Dedifferentiated amniotic fluid mesenchymal stem cell (primary cell): ENCODE results near the gene PXMP4.
"Not testable (repeated sequence)": the region's sequence is repeated elsewhere in the genome, so short reads cannot be mapped to it uniquely, and the experiment has no call there.

ENCODE experiments used
- DNase-seq: peaks from one replicate; pipeline ENCODE4 v3.0.0-alpha.2; 2016; ENCODE audit errors: extremely low spot score

Gene PXMP4

DNA sequence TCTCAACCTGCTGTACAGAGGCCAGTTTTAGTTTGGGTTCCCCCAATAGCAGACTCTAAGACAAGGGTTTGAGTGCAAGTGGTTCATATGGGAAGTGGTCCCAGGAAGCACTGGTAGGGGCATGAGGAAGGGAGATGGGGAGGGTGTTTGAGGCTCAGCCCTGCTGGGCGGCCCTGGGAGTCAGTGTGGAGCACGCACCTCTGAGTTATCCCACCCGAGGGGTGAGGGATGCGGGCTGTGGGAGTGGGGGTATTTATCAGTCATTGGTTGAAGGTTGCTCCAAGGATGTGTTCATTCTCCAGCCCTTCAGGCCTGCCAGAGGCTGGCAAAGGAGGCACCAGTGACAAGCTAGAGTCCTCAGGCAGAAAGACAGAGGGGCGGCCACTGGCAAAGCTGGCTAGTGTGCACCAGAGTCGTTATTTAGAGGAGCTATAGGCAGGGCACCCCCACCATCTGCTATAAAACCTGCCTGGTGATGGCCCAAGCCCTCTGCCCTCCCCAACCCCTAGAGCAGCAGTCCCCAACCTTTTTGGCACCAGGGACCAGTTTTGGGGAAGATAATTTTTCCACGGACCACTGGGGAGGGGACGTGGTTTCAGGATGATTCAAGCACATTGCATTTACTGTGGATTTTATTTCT is 16.5 kb downstream of the PXMP4 start:
- DNase-seq, result no peak

DNA sequence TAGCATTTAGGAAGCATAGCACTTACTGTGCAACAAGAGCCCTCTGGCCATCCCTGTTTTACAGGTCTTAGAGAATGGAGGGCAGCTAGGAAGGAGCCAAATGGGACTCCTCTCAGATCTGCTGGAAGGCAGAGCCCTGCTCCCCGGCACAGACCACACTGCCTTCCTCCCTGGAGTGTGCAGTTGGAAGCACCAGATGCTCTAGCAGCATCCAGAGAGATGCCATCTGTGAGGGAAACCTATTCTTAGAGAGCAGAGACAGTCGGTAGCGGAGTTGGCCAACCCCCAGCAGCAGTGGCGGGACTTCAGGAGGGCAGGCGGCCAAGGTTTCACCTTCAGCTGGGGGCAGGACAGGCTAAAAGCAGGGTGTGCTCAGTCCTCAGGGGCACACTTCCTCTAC is 17.2 kb downstream of the PXMP4 start:
- no peak for DNase-seq

DNA sequence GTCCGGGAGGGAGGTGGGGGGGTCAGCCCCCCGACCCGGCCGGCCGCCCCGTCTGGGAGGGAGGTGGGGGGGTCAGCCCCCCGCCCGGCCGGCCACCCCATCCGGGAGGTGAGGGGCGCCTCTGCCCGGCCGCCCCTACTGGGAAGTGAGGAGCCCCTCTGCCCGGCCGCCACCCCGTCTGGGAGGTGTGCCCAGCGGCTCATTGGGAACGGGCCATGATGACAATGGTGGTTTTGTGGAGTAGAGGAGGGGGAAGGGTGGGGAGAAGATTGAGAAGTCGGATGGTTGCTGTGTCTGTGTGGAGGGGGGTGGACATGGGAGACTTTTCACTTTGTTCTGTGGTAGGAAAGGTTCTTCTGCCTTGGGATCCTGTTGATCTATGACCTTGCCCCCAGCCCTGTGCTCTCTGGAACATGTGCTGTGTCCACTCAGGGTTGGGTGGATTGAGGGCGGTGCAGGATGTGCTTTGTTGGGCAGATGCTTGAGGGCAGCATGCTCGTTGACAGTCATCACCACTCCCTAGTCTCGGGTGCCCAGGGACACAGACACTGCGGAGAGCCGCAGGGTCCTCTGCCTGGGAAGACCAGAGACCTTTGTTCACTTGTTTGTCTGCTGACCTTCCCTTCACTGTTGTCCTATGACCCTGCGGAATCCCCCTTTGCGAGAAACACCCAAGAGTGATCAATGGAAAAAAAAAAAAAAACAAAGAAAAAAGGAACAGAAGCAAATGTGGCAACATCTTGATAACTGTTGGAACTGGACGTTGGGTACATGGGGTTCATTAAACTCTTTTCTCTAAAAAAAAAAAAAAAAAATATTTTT is 18.3 kb downstream of the PXMP4 start:
- no peak for DNase-seq

- not testable (repeated sequence) for DNase-seq
These were observed 19.2 kb downstream of the PXMP4 start for GRCh38 chr20:33700696-33701441.

DNA sequence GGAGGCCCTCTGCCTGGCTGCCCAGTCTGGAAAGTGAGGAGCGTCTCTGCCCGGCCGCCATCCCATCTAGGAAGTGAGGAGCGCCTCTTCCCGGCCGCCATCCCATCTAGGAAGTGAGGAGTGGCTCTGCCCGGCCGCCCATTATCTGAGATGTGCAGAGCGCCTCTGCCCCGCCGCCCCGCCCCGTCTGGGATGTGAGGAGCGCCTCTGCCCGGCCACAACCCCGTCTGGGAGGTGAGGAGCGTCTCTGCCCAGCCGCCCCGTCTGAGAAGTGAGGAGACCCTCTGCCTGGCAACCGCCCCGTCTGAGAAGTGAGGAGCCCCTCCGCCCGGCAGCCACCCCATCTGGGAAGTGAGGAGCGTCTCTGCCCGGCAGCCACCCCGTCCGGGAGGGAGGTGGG is 21.1 kb downstream of the PXMP4 start:
- DNase-seq, result not testable (repeated sequence)

DNA sequence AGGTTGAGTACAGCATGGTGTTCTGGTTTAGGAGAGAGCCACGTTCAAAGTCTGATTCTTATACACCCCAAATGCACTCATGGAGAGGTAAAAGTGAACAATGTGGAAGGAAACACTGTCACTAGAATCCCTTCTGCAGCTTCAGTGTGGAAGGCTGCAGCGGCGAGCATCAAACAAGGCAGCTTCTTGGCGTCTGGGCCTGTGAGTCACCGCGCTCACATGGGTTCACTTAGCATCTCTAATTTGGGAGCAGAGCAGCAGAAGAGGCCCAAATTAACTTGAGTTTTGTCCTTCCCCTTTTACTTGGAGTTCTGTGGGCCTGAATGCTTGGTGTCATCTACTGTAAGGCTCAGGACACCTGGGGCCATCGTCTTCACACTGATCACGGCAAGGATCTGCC is 23.0 kb downstream of the PXMP4 start:
- DNase-seq, result peak; percentile 71

DNA sequence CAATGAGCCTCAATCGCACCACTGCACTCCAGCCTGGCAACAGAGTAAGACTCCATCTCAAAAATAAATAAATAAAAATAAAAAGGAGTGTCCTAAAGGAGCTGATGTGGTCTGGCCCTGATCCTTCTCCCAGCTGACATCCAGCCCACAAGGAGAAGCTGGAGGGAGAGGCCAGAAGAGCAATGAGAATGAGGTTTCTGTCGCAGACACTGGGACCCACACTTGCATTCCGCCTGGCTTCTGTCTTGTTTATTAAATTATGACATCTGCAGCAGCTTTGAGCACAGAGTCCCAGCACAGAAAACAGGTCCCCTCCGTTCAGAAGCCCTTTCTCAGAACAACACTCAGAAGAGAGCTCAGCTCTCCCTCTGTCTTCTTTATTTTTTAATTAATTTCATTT is 23.7 kb downstream of the PXMP4 start:
- DNase-seq, result no peak

- no peak for DNase-seq
These were observed 25.5 kb downstream of the PXMP4 start for GRCh38 chr20:33694639-33695012.

- DNase-seq, result no peak
These were observed 26.1 kb downstream of the PXMP4 start for GRCh38 chr20:33693741-33694638.

DNA sequence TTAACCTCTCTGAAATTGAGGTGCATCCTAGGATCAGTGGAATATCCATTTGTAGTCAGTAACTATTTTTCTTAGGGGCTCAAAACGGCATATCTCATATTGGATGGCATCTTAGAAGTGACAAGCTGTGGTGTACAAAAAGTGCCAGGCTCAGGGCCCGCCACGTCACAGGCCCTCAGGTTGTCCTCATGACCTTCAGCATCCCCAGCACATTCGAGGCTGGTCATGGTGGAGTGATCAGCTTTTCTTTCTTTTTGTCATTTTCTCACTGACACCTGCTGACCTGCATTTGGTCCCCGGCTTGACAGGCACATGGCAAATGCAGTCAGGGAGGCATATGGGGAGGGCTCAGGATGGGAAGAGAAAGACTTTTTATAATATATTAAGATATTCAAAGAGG is 26.8 kb downstream of the PXMP4 start:
- no peak for DNase-seq

GRCh38 chr20:33689973-33690372 is 30.1 kb downstream of the PXMP4 start:
- no peak for DNase-seq

DNA sequence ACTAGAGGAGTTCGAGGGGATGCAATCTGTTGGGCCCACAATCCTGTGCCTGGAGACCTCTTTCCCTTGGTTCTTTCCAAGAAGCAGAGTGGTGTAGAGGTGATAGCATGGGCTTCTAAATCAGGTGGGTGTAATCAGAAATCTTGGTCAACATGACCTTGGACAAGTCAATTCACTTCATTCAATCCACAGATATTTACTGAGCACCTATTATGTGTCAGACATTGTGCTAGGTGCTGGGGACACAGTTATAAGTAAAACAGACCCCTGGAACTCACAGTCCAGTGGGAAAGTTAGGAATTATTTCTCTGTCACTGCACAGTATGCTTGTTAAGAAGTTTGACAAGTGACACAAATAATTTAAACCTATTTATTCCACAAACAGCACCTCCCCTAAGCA is 30.6 kb downstream of the PXMP4 start:
- DNase-seq, result no peak

DNA sequence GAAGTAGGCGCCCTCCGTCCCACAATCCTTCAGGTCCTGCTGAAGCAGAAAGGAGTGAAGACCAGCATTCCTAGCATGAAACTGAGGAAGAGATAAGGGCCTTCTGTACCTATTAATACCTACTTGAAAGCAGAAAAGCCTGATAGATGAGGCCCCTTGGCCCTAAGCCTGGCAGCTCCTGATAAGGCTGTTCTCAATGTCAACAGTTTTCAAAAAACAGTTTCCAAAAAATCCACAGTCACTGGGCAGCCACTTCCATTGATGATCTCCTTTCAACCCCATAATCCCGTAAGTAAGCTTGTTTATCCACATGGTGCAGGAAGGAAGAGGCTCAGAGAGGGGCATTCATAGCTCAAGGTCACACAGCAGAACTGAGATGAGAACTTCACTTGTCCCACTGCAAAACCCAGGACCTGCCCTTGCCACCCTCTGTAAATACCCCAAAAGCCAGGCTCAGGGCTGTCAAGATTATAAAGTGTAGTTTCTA is 31.1 kb downstream of the PXMP4 start:
- no peak for DNase-seq

DNA sequence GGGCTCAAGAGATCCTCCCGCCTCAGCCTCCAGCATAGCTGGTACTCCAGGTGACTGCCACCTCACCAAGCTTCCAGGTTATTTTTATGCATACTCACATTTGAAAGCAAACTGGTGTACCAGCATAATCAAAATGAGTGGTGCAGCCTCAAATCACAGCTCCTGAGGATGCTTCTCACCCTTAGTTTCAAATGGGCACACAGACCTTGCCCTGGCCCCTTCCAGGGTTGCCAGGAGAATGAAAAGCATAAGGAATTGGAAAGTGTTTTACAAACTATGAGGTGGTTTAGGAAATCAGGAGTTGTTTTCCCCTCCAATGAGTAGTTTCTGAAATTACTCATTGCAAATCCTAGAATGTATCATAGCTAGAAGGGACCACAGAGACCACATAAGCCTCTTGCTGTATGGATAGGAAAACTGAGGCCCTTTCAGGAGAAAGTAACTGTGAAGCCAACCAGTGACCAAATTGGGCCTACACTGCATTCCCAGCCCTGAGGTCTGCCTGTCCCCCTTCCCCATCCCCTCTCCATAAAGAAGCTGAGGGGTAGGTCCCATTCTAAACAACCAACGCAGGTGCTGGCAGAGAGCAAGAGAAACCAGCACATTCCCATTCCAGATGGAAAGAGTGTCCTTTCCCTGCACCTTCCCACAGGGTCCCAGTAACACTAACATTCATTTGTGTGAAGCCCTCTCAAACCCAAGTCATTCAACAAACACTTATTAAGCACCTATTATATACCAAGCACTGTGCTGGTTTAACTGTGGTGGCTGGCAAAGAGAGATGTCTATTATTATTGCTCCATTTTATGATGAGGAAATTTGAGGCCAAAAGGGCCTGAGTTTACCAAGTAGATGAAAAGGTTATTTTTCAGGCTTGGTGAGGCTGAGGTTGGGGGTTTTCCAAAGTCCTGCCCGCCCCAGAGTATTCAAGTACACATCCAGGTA is 31.8 kb downstream of the PXMP4 start:
- no peak for DNase-seq

DNA sequence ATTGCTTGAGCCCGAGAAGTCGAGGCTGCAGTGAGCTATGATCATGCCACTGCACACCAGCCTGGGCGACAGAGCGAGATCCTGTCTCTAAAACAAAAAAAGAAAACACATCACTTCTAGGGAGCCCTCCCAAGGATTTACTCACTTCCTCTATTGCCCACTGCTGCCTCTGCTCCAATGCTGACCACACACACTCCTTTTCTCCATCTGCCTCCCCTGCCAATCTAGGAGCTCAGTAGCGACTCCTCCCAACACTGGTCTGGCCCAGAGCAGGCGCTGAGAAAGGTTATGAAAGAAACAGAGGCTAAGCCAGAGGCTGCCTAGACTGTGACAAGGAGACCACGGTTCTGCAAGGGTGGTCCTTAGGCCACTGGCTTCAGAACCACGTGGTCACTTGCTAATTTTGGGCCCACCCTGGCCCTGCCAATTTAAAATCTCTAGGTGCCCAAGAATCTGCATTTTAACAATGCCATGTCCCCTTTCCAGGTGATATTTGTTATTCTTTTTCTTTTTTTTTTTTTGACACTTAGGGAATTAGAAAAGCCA is 32.7 kb downstream of the PXMP4 start:
- DNase-seq, result no peak

- DNase-seq, result no peak
These were observed 33.1 kb downstream of the PXMP4 start for GRCh38 chr20:33686984-33687366.

GRCh38 chr20:33686100-33686983 is 33.8 kb downstream of the PXMP4 start, which contains the start of gene E2F1:
E2F1 (minus strand) TSS chr20:33686385; CDS start chr20:33686264, 121 bp downstream.
- DNase-seq, result peak; percentile 91

DNA sequence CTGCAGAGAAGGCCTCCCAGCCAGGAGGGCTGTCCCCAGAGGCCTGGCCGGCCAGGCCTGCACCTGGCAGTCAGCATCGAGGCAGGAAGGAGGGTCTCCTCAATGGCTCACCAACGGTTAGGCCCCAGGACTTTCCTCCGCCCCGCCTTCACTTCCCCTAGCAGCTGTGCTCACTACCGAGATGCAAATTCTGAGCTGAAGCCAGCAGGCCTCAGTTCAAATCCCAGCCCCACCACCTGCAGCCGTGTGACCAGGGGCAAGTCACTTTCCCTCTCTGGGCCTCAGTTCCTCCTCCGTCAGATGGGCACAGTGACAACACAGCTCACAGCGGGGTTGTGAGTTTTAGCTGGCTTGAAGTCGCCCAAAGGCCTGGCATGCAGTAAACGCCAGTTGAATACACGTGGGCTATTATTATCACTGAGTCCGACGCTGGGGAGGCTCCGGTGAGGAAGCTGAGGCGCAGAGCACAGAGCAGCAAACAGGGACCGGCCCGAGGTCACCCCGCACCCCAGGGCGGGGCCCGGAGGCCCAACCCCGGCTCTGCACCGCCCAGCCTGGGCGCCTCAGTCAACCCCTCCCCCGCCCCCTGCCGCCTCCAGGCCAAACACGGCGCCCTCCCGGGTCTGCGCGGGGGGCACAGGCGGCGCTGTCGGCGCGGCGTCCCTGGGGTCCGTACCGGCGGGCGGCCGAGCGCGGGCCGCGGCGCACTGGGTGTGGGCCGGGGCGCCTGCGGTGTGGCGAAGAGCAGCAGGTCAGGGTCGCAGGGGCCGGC is 34.6 kb downstream of the PXMP4 start:
- no peak for DNase-seq
